SW 1271 (cell line): Measurements from ENCODE around the gene ADGRG7.
A peak's percentile ranks its signal among the peaks of the same experiment; 100 is the strongest.
"Not testable (repeated sequence)": the region's sequence is repeated elsewhere in the genome, so short reads cannot be mapped to it uniquely, and the experiment has no call there.

Experiments used
- DNase-seq, 2 experiments: peaks; one replicate each; lab custom pipeline; 2025; lab: John Stamatoyannopoulos, UW

The ADGRG7 gene, protein sequence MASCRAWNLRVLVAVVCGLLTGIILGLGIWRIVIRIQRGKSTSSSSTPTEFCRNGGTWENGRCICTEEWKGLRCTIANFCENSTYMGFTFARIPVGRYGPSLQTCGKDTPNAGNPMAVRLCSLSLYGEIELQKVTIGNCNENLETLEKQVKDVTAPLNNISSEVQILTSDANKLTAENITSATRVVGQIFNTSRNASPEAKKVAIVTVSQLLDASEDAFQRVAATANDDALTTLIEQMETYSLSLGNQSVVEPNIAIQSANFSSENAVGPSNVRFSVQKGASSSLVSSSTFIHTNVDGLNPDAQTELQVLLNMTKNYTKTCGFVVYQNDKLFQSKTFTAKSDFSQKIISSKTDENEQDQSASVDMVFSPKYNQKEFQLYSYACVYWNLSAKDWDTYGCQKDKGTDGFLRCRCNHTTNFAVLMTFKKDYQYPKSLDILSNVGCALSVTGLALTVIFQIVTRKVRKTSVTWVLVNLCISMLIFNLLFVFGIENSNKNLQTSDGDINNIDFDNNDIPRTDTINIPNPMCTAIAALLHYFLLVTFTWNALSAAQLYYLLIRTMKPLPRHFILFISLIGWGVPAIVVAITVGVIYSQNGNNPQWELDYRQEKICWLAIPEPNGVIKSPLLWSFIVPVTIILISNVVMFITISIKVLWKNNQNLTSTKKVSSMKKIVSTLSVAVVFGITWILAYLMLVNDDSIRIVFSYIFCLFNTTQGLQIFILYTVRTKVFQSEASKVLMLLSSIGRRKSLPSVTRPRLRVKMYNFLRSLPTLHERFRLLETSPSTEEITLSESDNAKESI

DNA sequence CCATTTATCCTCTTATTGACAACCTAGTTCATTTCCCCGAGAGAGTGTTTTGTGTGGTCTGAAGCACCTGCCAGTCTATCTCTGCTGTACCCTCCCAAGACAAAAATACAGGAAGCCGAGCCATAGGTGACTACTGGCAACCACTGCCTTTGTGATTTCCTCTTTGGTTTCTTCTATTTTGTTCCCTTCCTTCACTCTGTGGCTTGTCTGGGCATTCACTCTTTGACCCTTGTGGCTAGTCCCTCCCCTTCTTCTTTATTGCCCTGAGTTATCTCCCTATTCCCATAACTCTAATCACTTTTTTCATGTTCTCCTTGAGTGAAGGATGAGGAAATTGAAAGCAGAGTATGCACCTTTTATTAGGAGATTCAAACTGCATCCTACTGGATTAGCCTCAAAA is at the start of gene ADGRG7:
Gene ADGRG7, plus strand, starts transcription at position 297 of the 400 bp plus-strand sequence. CDS start 256 bp downstream, outside the sequence.
- DNase-seq: no peak

DNA sequence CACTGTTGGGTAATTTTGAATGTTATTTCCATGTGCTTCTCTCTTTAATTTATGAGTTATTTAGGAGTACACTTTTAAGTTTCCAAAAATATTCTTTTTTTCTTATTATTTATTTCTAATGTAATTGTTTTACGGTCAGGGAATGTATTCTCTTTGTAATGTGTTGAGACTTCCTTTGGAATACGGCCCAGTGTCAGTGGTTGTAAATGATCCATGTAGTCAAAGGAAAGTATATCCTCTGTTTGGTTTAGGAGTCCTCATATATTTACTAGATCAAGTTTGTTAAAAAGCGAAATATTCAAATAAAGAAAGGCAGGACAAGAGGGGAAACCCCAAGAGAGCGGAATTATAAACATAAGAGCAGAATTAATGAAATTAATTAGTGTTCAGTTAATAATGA is 49.0 kb upstream of the ADGRG7 start:
- DNase-seq: no peak

DNA sequence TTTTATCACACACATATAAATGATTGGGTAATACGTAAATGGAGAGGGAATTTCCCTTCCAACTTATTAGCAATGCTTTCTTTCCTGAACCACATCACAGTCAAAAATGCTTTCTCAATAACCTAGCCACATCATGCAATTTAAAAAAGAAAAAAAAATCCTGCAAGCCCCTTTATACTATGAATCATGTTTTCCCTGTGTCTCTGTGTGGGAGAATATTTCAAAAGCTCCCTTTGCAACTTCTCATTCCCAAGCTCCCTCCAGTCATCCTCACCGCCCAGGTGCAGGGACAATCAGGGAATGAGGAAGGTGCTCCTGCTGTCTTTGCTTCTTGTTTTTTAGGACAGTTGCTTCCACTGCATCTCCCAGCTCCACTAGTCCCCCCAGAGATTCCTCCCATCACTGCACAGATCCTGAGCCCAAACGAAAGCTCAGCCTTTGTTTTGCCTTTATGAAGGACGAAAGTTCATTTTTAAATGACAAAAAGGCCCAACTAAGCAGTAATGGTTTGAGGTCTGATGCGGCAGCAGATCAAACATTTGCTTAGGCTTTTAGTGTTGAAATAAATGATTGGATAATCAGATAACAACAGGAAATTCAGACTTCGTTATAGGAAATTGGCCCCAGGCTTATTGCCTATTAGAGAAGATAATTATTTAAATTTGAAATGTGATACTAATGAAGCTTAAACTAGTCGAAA is 47.8 kb upstream of the ADGRG7 start:
- DNase-seq: no peak

DNA sequence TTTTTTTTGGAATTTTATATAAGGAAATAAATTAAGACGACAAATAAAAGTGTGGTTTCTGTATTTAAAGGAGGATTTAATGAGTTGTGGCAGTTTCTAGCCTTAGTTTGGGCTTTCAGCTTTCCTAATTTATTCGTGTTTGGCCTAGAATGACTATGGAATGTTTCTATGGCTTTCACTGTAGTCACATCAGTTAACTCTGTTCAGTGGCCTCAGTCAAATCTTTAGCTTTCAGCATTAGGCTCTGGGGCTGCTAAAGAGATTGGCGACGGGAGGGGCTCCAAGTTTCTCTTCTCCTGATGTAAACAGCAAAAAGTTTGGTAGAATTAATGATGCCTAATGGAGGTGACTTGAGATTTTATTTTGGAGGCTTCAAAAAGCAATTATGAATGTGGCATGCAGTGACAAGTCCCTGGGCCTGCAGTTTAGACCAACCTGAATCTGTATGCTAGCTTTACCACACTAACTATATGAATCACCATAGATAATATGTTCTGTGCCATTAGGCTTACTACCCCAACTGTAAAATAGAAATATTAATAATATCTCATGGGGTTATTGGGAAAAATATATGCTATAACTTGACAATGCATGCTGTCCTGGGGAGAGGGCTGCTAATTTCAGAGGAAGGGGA is 47.1 kb upstream of the ADGRG7 start:
- no peak for DNase-seq

DNA sequence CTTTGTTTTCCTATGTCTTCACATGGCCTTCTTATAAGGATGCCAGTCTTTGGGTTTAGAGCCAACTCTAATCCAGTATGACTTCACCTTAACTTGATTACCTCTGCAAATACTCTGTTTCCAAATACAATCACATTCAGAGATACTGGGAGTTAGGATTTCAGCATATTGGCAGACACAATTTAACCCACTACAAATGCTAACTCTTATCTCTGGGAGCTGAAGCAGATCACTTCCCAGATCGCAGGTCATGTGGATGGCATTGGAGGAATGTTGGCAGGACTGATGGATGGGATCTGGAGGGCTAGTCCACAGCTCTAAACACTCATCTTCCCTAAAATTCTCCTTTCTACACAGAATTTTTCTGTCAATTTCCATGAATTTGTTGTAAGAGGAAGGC is 46.2 kb upstream of the ADGRG7 start:
- DNase-seq: no peak

DNA sequence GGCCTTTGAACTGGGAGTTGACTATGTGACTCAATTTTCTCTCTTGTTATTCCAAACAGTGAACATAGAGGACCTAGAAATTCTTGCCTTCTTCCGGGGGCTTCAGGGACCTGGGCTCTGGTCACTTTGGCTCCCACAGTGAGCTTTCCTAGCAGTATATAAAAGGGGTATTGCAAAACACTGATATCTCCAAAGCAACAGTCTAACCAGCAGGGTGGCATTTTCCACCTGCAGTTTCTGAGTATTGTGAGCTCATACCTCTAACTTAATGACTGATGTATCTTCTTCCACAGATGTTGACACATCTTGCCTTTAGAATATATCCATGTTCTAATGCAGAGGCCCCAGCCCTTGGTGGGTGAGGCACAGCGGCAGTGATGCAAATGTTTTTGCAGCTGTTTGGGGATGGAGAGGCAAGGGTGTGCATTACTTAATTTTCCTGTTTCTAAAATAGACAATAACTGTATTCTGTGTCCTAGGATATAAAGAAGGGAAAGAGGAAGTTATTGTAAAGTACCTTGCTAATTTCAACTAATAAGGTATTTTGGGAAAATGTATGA is 45.7 kb upstream of the ADGRG7 start:
- no peak for DNase-seq

DNA sequence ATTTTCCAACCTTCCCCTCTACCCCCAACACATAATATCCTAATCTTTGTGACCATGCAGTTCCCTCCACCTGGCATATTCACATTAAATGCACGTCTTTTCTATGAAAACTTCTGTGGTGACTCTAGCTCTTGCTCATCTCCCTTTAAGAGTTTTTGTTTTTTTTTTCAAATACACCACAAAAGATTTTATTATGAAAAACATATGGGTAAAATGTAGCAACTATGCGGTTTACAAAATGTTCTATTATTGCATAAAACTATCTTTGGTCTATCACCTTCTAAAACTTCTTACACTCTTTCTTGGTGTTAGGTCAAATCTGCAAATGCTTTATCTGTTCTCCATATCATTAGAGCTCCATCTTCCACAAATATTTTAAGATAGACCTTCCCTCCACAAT is 38.6 kb upstream of the ADGRG7 start:
- DNase-seq: no peak

DNA sequence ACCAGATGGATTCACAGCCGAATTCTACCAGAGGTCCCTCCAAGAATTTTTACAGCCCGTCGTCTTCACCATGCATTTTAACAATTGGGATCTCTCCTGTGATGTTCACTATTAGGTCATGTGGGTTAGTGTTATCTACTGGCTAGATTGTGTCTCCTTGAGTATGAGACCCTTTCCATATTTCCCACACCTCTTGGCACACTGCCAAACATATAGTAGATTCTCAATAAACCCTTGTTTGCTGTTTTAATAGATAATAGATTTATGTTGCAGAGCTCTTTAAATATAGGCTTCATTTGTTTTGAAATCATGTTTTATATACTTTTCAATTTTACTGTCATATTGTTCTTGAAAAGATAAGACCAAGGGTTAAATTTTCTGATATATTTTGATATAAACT is 34.9 kb upstream of the ADGRG7 start:
- DNase-seq: no peak

DNA sequence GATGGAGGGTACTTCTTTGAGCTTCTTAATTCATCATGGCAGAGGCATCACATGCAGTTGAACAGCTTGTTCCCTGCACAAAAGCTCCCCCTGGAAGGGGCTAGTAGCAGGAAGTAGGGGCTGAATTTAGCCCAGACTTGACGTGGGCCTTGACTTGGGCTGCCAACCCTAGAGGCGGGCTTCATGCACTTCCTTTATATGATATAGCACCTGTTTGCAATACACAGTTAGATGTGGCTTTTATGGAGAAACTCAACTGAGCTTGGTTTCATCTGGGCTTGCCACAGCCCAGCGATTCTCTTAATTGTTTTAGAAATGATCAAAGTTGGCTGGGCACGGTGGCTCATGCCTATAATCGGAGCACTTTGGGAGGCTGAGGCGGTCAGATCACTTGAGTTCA is 33.7 kb upstream of the ADGRG7 start:
- no peak for DNase-seq

DNA sequence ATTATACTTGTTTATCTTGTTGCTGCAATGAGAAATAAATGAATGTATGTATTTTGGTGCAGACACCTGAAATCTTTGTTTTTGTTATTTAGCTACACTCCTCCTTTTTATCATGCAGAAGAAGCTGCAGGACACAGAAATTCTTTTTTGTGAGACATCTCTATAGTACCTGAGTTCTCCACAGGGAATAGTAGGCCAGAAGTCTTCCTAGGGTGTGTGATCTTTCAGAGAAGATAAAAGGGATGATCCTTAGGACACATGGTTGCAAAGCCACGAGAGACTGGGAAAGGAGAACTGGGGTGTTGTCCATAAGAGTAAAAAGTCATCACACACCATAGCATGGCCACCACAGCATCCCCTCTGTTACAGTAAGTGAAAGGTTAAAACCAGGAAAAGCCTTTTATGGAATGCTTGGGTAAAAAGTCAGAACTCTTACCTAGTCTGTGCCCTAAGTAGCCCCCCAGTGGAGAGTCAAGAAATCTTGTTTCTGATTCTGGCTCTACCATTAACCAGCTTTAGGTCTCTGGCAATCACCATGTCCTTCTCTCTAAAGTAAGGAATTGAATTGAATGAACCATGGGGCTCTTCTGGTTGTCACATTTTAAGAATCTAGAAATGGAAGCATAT is 31.9 kb upstream of the ADGRG7 start:
- no peak for DNase-seq

DNA sequence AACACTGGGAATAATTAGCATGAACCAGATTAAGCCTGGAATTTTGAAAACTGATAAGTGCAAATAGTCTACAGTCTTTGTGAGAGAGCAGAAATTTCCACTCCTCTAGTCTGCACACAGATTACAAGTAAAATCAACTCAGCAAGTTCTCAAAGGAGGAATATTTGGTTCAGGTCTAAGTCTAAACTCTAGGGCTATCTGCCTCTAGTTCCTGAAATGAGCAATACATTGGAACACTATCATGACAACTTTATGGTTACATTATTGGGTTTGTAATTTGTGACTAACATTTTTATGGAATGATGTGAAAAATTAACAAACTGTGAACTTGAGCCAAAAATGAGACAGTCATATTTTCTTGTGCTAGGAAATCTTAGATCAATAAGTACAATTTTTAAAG is 30.8 kb upstream of the ADGRG7 start:
- no peak for DNase-seq

DNA sequence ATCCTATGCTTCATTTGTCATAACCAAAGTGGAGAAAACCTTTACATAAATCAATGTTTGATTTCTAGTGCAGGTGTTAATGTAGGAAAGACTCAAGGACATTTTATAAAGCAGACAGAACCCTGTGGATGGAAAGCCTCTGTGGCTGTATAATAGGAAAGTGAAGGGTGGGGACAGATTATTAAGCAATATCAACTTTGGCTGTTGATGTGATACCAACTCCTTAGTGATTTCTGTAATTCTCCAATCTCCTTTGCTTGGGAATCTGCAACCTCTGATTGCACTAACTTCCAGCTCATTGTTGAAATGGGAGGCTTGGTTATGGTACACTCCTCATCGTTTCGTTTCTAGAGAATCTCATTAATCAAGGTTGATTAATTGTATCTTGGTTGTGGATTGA is 29.3 kb upstream of the ADGRG7 start:
- DNase-seq: no peak

DNA sequence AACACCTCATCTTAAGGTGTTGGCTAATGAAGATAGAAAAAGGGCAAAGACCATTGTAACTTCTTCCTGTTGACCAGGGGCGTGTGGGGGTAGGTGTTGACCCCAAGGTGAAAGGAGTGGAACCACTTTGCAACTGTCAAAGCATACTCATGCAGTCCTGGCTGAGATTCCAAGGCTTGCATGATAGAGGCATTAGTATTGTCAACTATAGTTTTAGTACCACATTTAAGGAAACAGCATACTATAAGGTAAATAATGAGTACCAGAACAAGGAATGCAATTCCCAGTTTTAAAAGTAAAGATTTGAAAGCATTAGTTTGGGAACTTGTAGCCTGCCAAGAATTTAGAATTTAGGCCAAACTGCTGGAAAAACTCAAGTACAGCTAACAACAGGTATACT is 27.8 kb upstream of the ADGRG7 start:
- no peak for DNase-seq

DNA sequence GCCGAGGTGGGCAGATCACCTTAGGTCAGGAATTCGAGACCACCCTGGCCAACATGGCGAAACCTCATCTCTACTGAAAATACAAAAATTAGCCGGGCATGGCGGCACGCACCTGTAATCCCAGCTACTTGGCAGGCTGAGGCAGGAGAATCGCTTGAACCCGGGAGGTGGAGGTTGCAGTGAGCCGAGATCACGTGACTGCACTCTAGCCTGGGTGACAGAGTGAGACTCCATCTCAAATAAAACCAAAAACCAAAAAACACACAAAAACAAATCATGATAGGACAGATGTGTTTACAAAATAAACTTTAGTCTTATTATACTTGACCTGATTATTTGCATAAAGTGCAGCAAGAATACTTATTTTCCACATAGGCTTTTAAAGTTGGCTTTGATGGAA is 27.2 kb upstream of the ADGRG7 start:
- DNase-seq: not testable (repeated sequence)

DNA sequence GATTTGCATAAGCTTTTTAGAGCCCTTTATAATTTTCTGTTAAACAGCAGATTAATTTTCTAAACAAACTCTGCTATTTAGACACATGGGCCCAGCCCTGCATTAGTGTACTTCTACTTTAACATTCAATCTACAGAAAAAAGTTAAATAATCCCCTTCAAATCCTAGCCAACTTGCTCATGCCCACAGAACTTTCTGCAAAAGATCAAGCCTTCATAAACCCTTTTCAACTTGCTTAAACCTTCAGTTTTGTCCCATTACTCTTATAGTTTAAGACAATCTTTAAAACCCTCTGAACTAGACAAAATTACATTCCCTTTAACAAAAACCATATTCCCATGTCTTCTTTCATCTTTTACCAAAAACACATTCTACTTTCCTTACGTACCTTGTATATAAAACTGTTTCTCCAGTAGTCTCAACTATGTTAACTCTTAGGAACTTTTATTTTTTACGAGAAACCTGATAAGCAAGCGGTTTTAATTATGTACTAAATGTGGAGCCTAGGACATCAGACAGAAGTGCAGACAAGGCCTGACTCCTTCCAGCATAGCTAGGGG is 25.2 kb upstream of the ADGRG7 start:
- DNase-seq: no peak

DNA sequence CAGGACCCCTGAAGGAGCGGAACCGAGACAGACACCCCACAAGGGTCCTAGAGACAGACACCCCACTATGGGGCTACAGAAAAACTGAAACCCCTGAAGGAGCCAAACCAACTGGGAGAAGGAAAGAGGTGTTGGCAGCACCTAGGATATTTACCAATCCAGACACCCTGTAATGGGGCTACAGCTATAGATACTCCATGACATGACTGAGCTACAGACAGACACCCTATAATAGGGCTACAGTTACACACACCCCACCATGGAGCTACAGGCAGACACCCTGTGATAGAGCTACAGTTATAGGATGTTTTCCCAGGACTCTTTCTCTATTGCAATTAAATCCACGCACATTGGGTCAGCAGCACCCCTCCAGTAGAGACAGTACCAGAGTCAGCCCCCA is 22.6 kb upstream of the ADGRG7 start:
- no peak for DNase-seq

DNA sequence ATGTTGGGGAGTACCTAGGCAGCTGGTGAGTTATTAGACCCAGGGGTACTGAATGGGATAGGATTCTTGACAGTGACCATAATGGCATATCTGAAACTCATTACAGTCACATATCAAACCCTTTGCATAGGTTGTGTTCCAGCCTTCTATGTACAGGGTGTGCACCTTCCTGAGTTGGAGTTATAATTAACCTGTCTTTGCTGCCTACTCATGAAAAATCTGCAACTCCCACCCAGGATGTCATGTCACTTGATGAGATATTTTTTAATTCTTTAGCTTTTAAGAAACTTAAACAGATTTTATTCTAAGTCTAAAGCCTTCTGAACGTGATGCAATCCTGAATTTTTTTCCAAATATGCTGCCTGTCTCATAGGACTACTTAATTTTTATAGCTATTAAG is 21.1 kb upstream of the ADGRG7 start:
- no peak for DNase-seq

DNA sequence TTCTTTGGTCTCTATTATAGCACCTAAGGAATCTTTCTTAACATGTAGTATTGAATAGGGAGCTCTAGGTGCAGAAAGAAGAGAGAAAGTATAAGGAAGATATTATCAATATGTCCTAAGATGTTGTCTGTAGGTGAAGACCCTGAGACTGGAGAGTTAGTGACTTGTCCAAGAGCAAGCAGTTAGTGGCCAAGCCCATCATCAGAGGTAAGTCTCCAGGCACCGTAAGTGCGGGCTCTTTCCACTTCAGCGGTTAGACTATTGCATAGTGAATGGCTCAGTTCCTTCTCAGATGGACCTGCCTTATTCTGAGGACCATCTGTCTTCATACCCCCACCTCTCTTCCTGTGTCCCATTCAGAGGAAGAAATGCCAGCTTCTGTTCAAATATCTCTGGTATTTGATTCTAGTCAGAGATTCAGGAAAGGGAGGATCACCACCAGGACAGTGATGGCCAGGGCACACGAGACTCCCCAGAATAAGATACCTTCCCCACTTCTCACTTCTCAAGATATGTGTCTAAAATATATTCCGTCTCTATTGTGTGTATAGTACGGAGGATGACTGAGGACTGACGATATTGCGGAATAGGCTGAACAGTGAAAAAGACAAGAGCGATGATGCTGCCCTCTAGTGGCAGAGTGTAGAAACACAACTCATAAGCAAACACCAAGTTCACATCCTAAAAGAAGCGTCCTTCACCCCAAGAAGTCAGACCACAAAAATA is 19.1 kb upstream of the ADGRG7 start:
- peak in 1 of 2 experiments; percentile 71 for DNase-seq

DNA sequence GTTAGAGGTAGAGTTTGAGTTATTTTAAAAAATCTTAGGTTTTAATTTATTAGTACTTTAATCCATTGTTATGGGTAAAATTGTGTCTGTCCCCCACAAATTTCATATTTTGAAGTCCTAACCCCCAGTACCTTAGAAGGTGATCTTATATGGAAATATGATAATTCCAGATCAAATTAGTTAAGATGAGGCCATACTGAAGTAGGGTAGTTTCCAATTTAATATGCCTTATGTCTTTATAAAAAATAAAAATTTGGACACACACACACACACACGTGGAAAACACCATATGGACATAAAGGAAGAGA is 18.6 kb upstream of the ADGRG7 start:
- no peak for DNase-seq

DNA sequence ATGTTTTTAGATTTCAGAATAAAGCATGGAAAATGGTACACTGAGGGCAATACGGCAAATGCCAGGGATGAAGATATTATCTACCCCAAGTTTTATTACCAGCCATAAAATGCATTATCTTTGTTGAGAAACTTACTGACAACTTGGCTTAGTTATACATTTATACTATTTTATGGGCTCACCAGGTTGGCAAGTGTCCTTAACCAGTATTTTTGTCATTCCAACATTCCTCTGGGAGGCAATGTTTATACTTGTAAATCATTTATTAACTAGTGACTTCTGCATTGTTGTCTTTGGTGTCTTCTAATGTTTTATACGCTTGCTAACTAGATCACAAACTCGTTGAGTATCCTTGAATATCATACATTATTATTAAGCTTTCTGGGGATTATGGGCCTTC is 18.0 kb upstream of the ADGRG7 start:
- no peak for DNase-seq
